IPS DF 6.9 (cell line): ENCODE data around the gene FSHB.
"Not testable (repeated sequence)": the region's sequence is repeated elsewhere in the genome, so short reads cannot be mapped to it uniquely, and the experiment has no call there.

Source experiments
- DNase-seq: peaks from one replicate; pipeline ENCODE4 v3.0.0-alpha.2; 2013; ENCODE audit warnings: low read depth, low spot score
- H3K27ac ChIP-seq: one replicate; pipeline ENCODE4 v1.5.1; 2013; ENCODE audit warnings: low read length, control low read depth
- H3K27me3 ChIP-seq: 2 replicates; pipeline ENCODE4 v1.6.1; 2013; ENCODE audit warnings: mild to moderate bottlenecking, low read length; ENCODE audit not compliant: control insufficient read depth, insufficient read depth
- H3K36me3 ChIP-seq: 2 replicates; pipeline ENCODE4 v1.6.1; 2013; ENCODE audit warnings: low read length; ENCODE audit not compliant: control insufficient read depth, insufficient read depth
- H3K4me1 ChIP-seq: 2 replicates; pipeline ENCODE4 v1.6.1; 2013; ENCODE audit warnings: low read length; ENCODE audit not compliant: control insufficient read depth, insufficient read depth
- H3K4me3 ChIP-seq: 2 replicates; pipeline ENCODE4 v1.5.1; 2013; ENCODE audit warnings: mild to moderate bottlenecking, low read length
- H3K9me3 ChIP-seq: 2 replicates; pipeline ENCODE4 v1.6.1; 2013; ENCODE audit warnings: low read length, inconsistent platforms; ENCODE audit not compliant: control insufficient read depth, insufficient read depth
- WGBS: extraction: QIAGEN DNeasy Blood & Tissue Kit; methylation state at CpG from one replicate; pipeline ENCODE4 v1.1.7; 2013; ENCODE audit warnings: mixed read lengths, missing lambda C conversion rate; ENCODE audit not compliant: insufficient read length, insufficient coverage; 5-methylcytosine and 5-hydroxymethylcytosine counted together

FSHB gene

DNA sequence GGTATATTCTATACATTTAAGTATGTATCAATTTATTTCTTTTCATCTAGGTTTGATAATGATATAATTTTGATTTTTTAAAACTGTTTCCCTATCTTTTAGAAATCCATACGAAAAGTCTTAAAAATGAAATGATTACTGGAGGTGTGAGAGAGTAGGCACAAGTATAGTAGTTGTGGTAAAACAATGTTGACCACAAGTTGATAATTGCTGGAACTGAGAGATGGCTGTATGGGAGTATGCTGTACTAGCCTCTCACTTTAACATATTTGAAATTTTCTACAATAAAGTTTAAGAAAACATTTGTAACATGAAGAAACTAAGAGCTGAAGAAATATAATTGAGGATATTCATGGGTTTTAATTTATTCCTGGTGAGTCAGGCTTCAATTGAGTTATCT, 30.0 kb downstream of the FSHB start:
- no peaks in the 10 kb centered on the region for H3K9me3 ChIP-seq
- no peaks in the 10 kb centered on the region for H3K4me1 ChIP-seq
- H3K36me3 ChIP-seq = no peaks in the 10 kb centered on the region
- H3K27me3 ChIP-seq = no peaks in the 10 kb centered on the region
- WGBS = no CpG with 5 or more reads among the region's 1 CpG
- no peak overlapping the region for H3K27ac ChIP-seq
- H3K4me3 ChIP-seq = no peak overlapping the region
- DNase-seq = no peak

- no peaks in the 10 kb centered on the region for H3K4me1 ChIP-seq
- H3K36me3 ChIP-seq = no peaks in the 10 kb centered on the region
- no peaks in the 10 kb centered on the region for H3K27me3 ChIP-seq
- H3K27ac ChIP-seq = no peak overlapping the region
- DNase-seq = no peak
- WGBS = no CpG with 5 or more reads among the region's 1 CpG
- H3K4me3 ChIP-seq = no peak overlapping the region
- H3K9me3 ChIP-seq = no peaks in the 10 kb centered on the region
These were observed 31.0 kb downstream of the FSHB start for GRCh38 chr11:30261821-30262220.

GRCh38 chr11:30268638-30269037, 37.8 kb downstream of the FSHB start:
- not testable (repeated sequence) for H3K4me3 ChIP-seq, DNase-seq, H3K36me3 ChIP-seq, H3K4me1 ChIP-seq, H3K9me3 ChIP-seq, H3K27ac ChIP-seq, H3K27me3 ChIP-seq
- no CpG with 5 or more reads among the region's 9 CpGs for WGBS

DNA sequence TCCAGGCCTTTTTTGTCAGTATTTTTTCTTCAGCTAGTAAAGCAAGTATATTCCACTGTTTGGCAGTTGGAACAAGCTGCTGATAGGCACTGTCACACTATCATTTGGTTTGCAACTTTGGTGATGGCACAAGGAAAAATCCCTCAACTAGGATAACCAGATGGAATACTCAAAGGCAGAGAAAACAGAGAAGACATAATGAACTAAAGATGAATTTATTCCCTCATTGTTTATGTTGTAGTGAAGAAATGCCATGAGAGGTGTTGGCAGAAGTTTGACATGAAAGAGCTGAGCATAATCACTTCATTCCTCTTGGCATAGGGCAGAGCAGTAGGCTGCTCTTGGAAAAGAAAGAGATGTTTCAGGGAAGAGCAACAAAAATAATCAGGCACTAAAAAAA, 39.9 kb downstream of the FSHB start:
- Histone ChIP-seq H3K4me3 (no peak overlapping the region), H3K9me3 (no peaks in the 10 kb centered on the region), H3K27ac (no peak overlapping the region), H3K27me3 (no peaks in the 10 kb centered on the region), H3K4me1 (no peaks in the 10 kb centered on the region), H3K36me3 (no peaks in the 10 kb centered on the region)
- no peak for DNase-seq

GRCh38 chr11:30277176-30277575, 46.4 kb downstream of the FSHB start:
- Histone ChIP-seq H3K27ac (no peak overlapping the region), H3K4me3 (no peak overlapping the region), H3K36me3 (no peaks in the 10 kb centered on the region), H3K27me3 (no peaks in the 10 kb centered on the region), H3K4me1 (no peaks in the 10 kb centered on the region), H3K9me3 (no peaks in the 10 kb centered on the region)
- no peak for DNase-seq

DNA sequence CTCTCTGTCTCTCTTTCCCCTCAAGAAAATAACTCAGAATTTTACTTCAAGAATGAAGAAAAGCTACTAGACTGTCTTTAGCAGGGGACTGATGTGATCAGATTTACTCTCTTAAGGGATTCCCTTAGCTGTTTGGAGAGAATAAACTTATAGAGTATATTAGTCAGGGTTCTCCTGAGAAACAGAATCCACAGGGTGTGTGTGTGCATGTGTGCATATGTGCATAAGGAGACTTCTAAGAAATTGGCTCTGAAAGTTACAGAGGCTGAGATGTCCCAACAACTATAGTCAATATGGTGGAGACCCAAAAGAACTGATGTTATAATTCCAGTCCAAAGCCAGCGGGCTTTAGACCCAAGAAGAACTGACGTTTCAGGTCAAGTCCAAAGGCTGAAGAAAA, 49.0 kb downstream of the FSHB start:
- H3K9me3 ChIP-seq = no peaks in the 10 kb centered on the region
- H3K27ac ChIP-seq = no peak overlapping the region
- H3K27me3 ChIP-seq = no peaks in the 10 kb centered on the region
- H3K4me3 ChIP-seq = no peak overlapping the region
- WGBS = no CpG with 5 or more reads among the region's 2 CpGs
- no peaks in the 10 kb centered on the region for H3K36me3 ChIP-seq
- no peak for DNase-seq
- no peaks in the 10 kb centered on the region for H3K4me1 ChIP-seq

- Histone ChIP-seq H3K36me3 (no peaks in the 10 kb centered on the region), H3K4me3 (no peak overlapping the region), H3K4me1 (no peaks in the 10 kb centered on the region), H3K9me3 (no peaks in the 10 kb centered on the region), H3K27ac (no peak overlapping the region), H3K27me3 (no peaks in the 10 kb centered on the region)
- no peak for DNase-seq
- WGBS = no CpG with 5 or more reads among the region's 7 CpGs
These were observed 50.9 kb downstream of the FSHB start for GRCh38 chr11:30281476-30282288.

DNA sequence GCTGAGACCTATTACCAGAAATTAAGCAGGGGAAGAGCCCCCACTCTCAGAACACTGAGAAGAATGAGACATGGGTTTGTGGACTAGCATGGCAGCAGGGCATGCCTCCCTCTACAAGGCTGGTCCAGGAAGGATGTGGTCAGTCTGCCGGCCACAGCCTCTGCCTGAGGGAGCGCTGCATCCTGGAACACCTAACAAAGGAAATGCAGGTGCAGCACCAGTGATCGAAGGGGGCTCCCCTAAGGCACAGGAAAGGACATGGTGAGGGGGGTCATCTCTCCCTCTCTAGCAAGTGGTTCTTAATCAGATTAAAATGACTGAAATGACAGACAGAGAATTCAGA, 51.4 kb downstream of the FSHB start:
- H3K4me1 ChIP-seq = no peaks in the 10 kb centered on the region
- H3K27ac ChIP-seq = no peak overlapping the region
- no peak for DNase-seq
- WGBS = no CpG with 5 or more reads among the region's 3 CpGs
- H3K9me3 ChIP-seq = no peaks in the 10 kb centered on the region
- no peaks in the 10 kb centered on the region for H3K36me3 ChIP-seq
- H3K4me3 ChIP-seq = no peak overlapping the region
- H3K27me3 ChIP-seq = no peaks in the 10 kb centered on the region
